A172 (cell line): ENCODE measurements around the gene CEP85L. TPM values are rescaled to one million over a fixed set of nuclear protein-coding genes. Genes with fewer than 3 reads are reported as not detected.

Experiments
- DNase-seq: peaks from one replicate; pipeline ENCODE4 v3.0.0-alpha.2; 2015; ENCODE audit warnings: low spot score
- total RNA-seq: library from RNA; depleted of rRNA; stranded (reverse); fragments of >200 nt; shearing (Covaris generic); gene quantifications from 2 replicates; pipeline ENCODE4 v1.2.3, GENCODE V29; 2014

The CEP85L gene
- total RNA-seq, 1 experiment from 2014 or later = 5.0 TPM

DNA sequence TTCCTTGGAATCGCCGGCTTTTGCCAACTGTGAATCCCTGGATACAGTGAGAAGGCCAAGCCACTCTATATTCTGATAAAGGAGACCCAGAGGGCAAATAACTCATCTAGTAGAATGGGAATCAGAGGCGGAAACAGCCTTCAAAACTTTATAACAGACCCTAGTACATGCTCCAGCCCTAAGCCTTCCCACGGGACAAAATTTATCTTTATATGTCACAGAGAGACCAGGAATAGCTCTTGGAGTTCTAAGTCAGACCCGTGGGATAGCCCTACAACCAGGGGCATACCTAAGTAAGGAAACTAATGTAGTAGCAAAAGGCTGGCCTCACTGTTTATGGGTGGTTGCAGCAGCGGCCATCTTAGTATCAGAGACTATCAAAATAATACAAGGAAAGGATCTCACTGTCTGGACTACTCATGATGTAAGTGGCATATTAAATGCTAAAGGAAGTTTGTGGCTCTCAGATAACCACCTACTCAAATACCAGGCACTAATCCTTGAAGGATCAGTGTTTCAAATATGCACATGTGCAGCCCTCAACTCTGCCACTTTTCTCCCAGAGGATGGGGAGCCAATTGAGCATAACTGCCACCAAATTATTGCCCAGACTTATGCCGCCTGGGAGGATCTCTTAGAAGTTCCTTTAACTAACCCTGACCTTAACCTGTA lies 29.5 kb downstream of the CEP85L start:
- DNase-seq = no peak

- no peak for DNase-seq
Observed at GRCh38 chr6:118620202-118620601, 31.2 kb downstream of the CEP85L start.

DNA sequence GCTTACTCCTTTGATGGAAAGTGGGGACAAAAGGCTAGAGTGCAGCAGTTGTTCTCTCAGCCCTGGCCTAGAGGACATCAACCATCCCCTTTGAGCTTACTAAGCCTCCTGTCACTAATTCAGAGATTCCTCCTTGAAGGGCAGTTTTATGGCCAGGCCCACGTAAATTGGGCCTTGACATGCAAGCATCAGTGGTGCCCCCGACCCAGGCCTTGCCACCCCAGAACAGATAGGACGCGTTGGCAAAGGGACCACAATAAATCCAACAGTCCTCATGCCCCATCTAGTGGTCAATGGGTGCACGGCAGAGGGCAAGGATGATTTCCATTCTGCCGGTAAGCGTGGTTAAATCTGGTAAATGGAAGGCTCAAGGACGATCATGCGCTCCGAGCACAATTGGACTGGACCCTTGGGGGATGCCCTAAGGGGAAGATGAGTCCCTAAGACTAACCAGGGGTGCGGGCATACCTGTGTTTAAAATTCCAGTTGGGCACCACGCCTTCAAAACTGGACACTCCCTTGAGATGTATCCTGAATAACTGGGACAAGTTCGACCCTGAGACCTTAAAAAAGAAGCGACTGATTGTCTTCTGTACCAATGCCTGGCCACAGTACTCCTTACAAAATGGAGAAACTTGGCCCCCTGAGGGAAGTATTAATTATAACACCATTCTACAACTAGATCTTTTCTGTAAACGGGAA lies 32.6 kb downstream of the CEP85L start:
- peak; percentile 23 for DNase-seq

DNA sequence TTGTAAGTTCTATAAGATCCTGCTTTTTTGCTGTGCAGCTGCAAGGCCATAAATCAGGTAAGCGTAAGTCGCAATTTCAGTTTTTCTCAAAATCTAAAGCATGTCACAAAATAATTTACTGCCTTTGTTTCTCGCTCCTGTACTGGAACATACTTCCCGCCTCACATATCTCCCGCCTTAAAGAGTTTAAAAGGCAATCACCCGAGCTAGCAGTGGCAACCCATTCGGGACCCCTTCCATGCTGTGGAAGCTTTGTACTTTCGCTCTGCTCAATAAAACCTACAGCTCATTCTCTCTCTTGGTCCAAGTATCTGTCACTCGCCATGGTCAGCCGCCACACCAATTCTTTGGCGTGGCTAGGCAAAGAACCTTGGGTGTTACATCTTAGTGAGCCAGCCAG lies 34.0 kb downstream of the CEP85L start:
- DNase-seq = no peak

DNA sequence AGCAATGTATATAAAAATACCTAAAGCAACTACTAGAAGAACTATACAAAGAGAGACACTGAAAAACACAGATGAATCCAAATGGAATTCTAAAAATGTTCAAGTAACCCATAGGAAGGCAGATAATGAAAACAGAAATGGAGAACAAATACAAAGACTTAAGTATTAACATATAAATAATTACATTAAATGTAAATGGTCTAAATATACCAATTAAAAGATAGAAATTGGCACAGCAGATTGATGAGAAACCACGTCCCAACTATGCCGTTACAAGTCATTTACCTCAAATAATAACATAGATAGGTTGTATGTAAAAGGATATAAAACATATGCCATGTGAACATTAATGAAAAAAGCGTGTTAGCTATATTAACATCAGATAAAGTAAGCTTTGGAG lies 40.1 kb downstream of the CEP85L start:
- no peak for DNase-seq

GRCh38 chr6:118606858-118607257 lies 44.5 kb downstream of the CEP85L start:
- no peak for DNase-seq

DNA sequence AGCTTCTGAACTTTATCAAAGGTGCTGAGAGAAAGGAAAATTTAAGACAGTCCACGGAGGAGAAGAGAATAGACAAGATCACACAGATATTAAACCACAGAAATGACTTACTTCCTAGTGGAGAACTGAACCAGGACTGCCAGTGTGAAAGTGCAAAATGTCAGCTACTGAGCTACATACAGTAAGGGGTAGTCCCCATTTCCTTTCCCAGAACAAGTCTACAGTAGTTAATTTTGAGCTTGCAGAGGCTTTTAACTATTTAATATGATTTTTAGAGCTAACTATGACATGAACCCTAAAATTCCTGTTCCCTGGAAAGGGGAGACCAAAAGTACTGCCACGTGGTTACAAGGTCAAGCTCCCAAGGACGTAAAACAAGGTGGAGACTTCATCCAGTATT lies 45.1 kb downstream of the CEP85L start:
- no peak for DNase-seq

- no peak for DNase-seq
Observed at GRCh38 chr6:118603372-118603771, 48.0 kb downstream of the CEP85L start.

DNA sequence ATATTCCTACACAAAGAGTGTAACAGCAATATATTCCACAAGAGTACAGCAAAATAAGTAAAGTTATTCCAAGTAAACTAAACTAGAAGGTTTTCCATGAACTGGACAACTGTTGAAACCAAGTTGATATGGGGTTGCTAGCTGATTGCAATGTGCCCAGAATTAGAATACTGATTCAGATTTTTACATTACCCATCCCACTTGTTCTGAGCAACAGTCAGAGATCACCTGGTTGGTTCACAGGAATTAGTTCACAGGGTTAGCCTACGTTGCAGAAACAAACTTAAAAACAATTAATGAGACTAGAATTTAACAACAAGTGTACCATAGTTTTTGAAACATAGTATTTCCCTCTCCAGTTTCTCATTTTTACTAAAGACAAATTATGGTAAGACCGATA lies 49.1 kb downstream of the CEP85L start:
- no peak for DNase-seq

GRCh38 chr6:118598324-118598723 lies 53.1 kb downstream of the CEP85L start:
- DNase-seq = no peak

- DNase-seq = no peak
Observed at GRCh38 chr6:118597636-118598035, 53.8 kb downstream of the CEP85L start.

DNA sequence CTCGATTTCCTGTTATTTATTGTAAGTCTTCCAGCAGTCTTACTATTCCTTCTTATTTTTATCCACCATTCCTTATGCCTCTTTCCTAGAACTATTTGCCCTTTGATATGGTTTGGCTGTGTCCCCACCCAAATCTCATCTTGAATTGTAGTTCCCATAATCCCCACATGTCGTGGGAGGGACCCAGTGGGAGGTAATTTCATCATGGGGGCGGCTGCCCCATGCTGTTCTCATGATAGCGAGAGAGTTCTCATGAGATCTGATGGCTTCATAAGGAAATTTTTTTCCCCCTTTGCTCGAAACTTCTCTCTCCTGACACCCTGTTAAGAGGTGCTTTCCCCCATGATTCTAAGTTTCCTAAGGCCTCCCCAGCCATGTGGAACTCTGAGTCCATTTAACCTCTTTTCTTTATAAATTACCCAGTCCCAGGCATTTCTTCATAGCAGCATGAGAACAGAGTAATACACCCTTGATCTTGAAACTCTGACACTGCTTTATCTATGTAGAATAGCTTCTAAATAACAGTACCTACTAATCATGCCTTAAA lies 54.5 kb downstream of the CEP85L start:
- DNase-seq = no peak

DNA sequence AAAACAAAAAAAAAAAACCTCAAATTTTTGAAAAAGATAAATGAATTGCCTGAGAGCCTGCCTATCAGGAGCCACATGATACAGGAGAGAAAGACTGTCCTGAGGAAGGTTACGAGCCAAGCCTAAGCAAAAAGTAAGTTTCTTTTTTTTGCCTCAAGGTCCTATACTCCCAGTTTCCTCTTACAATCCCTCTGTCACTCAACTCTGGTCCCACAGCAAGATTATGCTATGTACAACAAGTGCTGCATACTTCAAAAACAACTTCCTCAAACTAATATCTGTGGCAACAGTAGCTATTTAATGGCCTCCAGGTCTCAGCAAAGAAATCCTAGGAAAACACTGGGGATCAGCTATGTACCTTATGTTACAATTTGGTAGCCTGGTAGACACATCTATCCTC lies 56.5 kb downstream of the CEP85L start:
- DNase-seq = no peak

GRCh38 chr6:118591897-118592296 lies 59.5 kb downstream of the CEP85L start:
- DNase-seq = no peak

DNA sequence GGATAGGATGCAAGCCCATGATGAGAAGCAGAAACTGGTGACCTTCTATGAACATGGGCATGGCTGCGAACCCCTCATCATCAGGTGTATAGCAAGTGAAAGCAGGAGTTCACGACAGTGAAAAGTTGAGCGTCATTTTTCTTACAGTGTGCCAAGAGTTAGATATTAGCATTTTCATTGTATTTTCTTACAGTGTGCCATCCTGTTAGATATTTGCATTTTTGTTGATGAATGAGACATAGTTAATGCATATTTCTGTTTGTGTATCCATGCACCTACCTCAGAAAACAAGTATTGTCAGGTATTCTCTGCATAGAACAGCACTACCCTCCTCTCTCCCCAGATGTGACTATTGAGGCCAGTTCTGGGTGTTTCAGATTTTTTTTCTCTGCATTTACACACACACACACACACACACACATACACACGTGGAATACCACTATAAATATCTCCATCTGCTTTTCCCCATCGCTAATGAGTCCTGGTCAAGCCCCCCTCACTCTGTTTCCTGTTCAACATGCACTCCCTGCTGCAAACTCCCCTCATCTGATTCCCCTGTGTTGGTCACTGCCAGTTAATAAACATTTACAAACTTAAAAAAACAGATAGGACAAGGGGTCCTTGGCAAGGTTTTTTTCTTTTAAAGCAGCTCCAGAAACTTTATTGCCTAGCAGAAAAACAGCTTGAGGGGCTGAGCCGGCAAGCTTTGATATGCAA lies 61.6 kb downstream of the CEP85L start:
- no peak for DNase-seq

- no peak for DNase-seq
Observed at GRCh38 chr6:118589186-118589585, 62.2 kb downstream of the CEP85L start.

DNA sequence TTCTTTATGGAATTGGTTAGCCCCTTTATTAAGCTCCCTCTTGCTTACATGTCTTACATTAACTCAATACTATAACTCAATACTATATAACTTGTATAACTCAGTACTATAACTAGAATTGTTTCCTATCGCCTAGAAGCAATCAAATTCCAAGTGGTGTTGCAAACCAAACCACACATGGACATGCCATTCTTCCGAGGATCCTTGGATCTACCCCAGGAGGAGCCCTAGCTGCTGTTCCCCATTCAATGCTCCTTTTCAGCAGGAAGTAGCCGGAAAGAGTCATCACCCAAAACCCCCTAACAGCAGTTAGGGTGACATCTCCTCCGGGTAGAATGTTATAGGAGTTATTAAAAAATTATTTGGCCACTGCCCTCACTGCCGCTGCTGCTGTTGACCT lies 62.8 kb downstream of the CEP85L start:
- no peak for DNase-seq

- no peak for DNase-seq
Observed at GRCh38 chr6:118586746-118587485, 64.5 kb downstream of the CEP85L start.

DNA sequence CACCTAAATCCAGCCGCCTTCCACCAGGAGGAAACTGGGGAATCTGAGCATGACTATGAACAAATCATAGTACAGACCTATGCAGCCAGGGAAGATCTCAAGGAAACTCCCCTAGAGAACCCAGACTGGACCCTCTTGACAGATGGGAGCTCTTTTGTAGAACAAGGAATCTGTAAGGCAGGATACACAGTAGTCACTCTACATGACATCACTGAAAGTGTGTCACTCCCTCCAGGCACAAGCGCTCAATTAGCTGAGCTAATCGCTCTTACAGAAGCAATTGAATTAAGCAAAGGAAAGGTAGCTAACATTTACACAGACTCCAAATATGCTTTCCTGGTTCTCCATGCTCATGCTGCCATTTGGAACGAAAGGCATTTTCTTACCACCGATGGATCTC lies 66.5 kb downstream of the CEP85L start:
- DNase-seq = no peak

DNA sequence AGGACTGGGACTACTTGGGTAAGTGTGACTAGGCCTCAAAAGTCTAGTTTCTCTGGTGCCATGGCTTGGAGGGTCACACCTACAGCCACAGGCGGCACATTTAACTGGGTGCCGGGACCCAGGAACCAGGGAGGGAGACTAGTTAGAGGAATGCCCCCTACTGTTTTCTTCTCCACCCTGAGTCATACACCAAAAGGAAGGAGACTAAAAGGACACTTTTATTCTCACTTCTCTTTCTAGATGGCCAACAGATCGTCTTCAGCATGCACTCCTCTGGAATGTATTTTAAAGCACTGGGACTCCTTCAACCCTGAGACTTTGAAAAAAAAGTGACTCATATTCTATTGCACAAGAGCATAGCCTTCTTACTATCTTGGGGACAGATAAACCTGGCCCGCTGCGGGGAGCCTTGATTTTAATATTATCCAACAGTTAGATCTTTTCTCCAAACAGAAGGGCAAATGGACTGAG lies 69.9 kb downstream of the CEP85L start:
- peak; percentile 46 for DNase-seq

GRCh38 chr6:118580585-118581419 lies 70.6 kb downstream of the CEP85L start:
- DNase-seq = peak; percentile 55
